Measurements from ENCODE around the gene FOXP2.

The FOXP2 gene

GRCh38 chr7:114741911-114742310, 327.3 kb downstream of the FOXP2 start:
- DNase-seq: no peak
